Ramos (cell line): ENCODE results near the gene SHROOM3.
"Not testable (repeated sequence)": the region's sequence is repeated elsewhere in the genome, so short reads cannot be mapped to it uniquely, and the experiment has no call there.

ENCODE experiments used
- in situ Hi-C: fragments of 300-500 bp; cut with MboI; formaldehyde crosslinking; loops from one replicate; pipeline ENCODE4 v1.14.3; 2022; ENCODE audit warnings: low sequenced_read_pairs; ENCODE audit not compliant: unreplicated experiment

The SHROOM3 gene

GRCh38 chr4:76585272-76585671 lies 150.2 kb downstream of the SHROOM3 start:
- in situ Hi-C loops = no loop called here

GRCh38 chr4:76585897-76586360 lies 150.9 kb downstream of the SHROOM3 start:
- in situ Hi-C loops = no loop called here

- in situ Hi-C loops = no loop called here
Measured at GRCh38 chr4:76588274-76588673, 153.2 kb downstream of the SHROOM3 start.

GRCh38 chr4:76589402-76589801 lies 154.4 kb downstream of the SHROOM3 start:
- in situ Hi-C loops = no loop called here

DNA sequence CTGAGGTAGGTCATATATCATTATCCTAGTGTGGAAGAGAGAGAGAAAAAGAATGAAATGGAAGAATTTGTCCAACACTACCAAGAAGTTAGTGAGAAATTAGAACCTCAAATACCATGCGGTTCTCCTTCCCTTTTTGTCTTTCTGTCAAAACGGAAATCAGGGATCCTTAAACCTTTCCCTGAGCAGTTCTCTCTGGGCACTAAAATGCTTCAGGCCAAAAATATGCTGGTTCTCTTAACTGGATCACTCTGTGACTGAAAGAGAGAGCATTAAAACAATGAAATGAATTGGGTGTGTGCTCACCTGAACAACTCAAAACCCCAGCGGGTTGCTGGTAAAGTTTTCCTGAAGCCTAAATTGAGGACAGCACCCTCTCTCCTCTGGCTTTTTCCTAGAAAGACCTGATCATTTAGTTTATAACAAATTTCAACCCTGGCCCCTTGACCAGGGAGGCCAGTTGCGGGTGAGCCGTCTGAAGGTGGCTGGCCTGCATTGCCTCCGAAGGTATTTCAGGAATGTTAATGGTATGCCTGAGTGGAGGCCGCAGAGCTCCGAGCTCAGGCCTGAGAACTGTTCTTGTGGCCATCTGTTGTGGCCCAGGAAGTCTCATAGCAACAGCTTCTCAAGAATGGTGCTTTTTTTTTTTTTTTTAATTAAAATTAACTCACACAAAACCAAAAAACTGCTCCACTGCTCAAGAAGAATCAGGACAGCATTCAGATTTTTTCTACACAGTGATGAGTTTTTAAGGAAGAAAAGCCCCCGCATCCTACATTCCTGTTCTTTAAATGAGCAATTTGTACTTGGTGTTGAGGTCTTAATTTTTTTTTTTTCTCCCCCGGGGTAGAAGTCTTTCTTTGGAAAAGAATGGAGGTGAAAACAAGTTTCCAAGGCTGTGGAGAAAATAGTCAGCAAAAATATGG lies 155.1 kb downstream of the SHROOM3 start:
- in situ Hi-C loops = no loop called here

GRCh38 chr4:76590798-76591281 lies 155.8 kb downstream of the SHROOM3 start:
- in situ Hi-C loops = no loop called here

DNA sequence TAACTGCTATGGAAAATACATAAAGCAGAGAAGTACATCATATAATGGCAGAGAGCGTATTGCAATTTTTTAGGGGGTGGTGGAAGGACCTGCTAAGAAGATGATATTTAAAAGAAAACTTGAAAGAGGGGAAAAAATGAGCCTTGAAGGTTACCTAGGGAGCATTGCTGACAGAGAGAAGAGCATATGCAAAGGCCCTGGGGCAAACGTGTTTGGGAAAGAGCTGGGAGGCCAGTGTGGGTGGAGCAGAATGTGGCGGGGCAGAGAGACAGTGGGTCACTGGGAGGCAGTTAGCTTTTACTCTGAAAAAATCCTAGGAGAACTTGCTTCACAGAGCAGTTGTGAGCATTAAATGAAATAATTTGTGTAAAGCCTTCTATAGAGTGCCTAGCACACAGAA lies 157.0 kb downstream of the SHROOM3 start:
- in situ Hi-C loops = no loop called here

- in situ Hi-C loops = no loop called here
Measured at GRCh38 chr4:76592460-76592859, 157.4 kb downstream of the SHROOM3 start.

DNA sequence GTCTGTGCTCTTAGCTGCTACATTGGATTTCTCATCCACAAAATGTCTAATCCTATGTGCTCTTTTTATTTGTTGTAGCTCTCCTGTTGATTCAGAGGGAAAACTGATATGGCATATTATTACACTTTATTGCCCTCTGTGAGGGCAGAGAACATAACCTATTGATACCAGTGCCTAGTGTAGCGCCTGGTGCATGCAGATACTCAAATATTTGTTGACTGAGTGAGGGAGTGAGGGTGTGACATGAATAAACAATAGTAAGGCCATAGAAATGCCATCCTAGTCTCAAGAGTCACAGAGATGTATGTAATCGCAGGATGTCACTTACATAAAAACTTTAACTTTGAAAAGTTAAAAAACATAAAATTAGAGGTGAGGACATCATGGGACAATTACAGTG lies 159.1 kb downstream of the SHROOM3 start:
- in situ Hi-C loops = no loop called here

GRCh38 chr4:76595435-76595834 lies 160.4 kb downstream of the SHROOM3 start:
- in situ Hi-C loops = no loop called here

GRCh38 chr4:76596713-76597112 lies 161.7 kb downstream of the SHROOM3 start:
- in situ Hi-C loops = no loop called here

DNA sequence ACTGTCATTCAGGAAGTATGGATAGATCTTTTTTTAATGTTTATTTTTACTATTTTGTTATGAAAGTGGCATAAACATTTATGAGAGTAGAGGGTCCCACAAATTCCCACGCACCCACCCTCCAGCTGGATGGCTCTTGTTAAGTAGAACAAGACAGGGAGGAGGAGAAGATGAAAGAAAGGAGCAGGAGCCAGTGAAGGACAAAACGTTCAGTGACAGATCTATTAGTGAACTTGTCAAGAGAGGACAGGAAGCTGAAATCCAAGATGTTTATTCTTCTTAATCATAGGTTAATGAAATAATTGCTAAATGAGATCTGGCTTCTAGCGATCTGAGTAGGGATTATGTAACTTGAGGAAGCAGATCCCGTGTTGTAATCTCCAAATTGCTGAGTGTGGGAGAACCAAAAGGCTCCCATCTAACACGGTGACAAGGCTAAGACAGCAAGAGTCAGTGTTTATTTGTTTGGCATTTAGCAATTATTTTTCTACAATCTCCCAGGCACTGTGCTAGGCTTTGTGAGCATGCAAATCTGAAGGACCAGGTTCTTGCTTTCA lies 162.5 kb downstream of the SHROOM3 start:
- in situ Hi-C loops = no loop called here

GRCh38 chr4:76600447-76600846 lies 165.4 kb downstream of the SHROOM3 start:
- in situ Hi-C loops = no loop called here

- in situ Hi-C loops = no loop called here
Measured at GRCh38 chr4:76601791-76602190, 166.8 kb downstream of the SHROOM3 start.

DNA sequence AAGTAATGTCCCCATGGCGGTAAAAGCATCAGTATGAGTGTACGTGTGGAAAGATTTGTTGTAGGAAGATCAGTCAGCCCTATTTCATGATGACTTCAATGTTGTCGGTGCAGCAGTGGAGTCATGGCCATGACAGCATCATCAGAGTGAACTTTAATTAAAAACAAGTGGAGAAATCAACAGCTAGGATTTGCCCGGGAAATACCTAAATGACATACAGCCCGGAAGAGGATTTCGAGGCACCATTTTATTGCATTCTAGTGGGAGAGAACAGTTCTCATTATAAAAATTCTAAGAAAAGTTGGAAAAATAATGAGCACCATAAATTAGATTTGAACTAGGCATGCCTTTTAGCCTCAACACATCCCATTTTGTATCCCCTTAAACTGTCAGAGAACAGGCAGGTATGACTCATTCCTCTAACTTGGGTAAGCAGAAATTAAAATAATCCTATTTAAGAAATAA lies 170.1 kb downstream of the SHROOM3 start:
- in situ Hi-C loops = no loop called here

GRCh38 chr4:76606645-76607265 lies 171.7 kb downstream of the SHROOM3 start:
- in situ Hi-C loops = no loop called here

DNA sequence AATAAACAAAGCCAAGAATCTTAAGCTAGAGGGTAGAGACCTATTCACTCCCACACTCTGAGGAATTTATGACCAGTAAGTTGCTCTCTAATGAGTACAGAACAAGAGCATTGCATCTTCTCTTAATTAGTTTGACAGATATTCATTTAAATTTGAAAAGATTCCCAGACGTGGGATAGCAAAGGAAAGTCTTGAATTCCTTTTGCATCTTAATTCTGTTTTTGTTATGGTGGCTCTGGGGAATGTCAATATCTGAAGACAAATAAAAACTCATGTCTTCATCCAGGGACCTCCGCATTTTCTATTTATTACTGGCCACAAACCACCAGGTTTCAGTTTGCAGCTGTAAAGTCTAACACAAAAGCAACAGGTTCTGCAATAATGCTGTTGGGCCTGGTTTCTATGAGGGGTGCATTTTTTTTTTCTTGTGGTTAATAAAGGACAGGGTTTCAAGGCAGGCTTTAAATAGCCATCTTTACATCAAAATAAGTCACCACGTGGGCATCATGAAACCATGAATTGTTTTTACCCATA lies 172.3 kb downstream of the SHROOM3 start:
- in situ Hi-C loops = no loop called here

DNA sequence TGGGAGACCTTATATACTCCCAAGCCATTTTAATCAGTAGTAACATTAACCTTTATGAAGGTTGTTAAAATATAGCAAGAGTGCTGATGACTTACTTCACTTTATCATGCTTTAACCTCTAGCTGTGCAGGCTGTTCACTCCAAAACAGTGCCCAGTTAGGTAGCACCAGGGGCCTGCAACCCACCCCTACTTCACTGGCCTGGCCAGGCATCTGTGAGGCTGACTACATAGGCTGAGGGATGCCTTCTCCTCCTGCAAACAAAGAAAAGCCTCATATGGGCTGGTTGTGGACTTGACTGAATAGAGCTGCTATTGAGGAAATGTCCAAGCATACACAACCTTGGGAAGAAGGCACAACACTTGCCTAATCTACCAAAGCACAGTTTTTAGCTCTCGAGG lies 172.8 kb downstream of the SHROOM3 start:
- in situ Hi-C loops = no loop called here

DNA sequence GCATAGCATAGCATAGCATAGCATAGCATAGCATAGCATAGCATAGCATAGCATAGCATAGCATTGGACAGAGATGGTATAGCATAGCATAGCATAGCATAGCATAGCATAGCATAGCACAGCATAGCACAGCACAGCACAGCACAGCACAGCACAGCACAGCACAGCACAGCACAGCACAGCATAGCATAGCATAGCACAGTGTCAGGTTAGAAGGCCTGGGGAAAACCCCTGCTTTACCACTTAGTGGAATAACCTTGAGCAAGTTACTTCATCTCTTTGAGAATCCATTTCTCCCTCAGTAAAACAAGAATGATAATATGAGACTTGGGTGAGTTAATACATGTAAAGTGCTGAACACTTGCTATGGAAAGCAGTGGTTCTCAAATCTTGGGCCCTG lies 173.5 kb downstream of the SHROOM3 start:
- in situ Hi-C loops = not testable (repeated sequence)

DNA sequence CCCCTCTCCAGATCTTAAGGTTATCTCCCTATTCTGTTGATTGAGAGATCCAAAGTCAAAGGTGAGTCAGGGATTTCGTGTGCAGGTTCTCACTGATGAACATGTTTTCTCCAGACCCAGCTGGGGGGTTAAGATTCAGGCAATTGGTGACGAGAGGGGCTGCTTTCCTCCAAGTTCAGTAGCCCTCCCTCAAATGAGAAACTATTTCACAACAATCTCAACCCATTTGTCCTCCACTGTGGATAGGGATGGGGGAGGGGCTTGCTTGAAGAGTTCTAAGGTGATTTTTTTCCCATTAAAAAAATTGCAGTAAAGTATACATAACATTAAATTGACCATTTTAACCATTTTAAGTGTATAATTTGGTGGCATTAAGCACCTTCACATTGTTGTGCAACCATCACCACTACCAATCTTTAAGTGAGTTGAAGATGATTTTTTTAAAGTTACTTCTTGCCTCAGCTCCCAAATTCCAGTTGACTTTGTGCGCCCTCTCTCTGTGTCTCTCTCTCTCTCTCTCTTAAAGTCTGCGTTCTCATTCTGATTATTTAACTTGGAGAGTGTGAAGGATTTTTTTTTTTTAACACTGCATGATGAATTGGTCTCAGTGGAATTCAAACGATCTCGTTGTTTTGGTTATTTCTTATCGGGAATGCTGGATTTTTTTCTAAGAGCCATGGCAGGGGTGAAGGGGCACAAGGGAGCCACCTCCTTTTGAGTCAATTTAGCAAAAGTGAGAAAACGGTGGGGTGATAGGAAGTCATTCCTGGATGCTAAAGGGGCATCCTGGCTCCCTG lies 175.9 kb downstream of the SHROOM3 start:
- in situ Hi-C loops = no loop called here
